ENCODE data around the gene GOLGA6A.

GOLGA6A gene

DNA sequence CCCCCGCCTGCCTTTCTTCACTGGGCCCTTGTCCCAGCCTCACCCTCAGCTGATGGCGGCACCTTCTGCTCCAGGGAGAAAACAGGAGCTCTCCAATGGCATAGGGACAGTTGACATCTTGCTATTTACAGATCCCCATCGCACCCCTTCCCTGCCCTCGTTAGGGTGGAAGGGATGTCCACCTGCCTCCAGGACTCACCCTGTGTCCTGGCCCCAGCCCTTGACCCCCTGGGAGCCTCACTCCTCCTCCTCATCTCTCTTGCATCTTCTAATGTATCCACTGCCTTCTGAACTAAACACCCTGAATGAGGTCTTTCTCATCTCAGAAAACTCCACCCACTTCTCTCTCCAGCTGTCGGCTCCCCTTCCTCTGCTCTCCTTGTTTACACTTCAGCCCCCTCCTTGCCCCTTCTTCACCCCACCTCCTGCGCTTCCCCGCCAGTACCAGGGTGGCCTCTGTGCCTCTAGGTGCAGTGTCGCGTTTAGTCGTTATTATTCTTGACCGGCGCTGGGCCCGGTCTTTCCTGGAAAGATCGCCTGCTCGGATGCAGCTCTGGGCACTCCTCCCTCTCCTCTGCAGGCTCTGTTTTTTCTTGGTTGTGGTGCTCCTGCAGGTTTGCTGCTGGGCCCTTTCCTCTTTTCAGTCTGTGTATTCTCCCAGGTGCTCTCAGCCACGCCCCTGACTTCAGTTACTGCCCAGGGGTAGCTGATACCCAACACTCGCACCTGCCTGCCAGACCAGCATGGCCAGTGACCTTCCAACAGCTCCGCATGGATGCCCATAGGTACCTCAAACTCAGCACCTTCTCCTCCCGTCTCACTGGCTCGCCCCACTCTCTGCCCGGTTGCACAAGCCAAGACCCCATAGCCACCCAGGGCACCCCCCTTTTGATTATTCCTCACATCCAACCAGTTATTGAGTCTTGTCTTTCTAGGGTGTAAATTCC lies 44.9 kb downstream of the GOLGA6A start:
- TF ChIP-seq CTCF (IDR thresholded peaks at IDR 0.05) = peak; percentile 22
- no peak for TF ChIP-seq ZFX (IDR thresholded peaks at IDR 0.05; ENCODE audit: borderline replicate concordance)

DNA sequence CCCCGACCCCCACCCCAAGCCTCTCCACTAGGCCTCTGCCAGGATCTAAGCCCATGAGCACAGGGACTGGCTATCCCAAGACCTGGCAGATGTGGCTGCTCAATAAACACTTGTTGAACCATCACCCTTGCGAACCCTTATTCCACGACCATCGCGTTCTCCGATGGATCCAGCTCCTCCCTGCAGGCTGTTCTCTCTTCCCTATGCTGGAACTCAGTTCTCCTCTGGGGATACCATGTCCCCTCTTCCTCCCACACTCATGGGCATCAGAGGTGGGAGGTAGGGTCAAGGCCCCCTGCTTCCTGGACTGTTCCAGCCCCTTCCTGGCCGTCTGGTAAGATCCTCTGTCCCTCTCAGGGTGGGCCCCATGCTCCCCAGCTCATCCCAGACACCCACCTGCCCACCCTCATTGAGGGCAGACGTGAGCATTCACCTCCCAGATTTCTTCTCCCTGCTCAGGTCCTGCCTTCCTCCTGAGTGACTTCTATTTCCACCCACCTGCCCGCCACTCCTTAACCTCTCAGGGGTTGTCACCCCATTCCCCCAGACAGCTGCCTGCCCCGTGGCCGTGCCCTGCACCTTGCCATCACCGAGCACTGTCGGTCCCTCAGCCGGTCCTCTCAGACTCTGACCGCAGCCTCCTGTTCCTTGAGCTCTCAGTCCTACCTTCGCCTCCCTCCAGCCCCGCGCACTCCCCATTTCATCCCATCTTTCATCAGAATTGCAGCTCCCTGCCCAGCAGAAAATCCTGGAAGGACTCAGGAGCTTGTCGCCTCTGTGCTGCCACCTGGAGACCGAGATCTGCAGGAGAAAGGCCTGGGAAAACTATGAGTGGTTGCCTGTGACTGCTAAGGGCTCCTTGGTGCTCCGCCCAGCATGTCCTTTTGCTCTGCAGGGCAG lies 45.8 kb downstream of the GOLGA6A start:
- H3K27ac ChIP-seq = no peak overlapping the region
- TF ChIP-seq ZFX (IDR thresholded peaks at IDR 0.05; ENCODE audit: borderline replicate concordance) (no peak), CTCF (IDR thresholded peaks at IDR 0.05) (peak; percentile 70)

More for the DNA sequence above, 44.9 kb downstream of the GOLGA6A start:
- H3K27ac ChIP-seq = no peak overlapping the region

- TF ChIP-seq CTCF (IDR thresholded peaks at IDR 0.05) = no peak
- TF ChIP-seq ZFX (IDR thresholded peaks at IDR 0.05; ENCODE audit: borderline replicate concordance) = no peak
- H3K27ac ChIP-seq = no peak overlapping the region
These were observed 47.0 kb downstream of the GOLGA6A start for GRCh38 chr15:74035121-74036017.

GRCh38 chr15:74034206-74034755 lies 48.1 kb downstream of the GOLGA6A start:
- H3K27ac ChIP-seq = no peak overlapping the region
- TF ChIP-seq CTCF (IDR thresholded peaks at IDR 0.05) = no peak
- TF ChIP-seq ZFX (IDR thresholded peaks at IDR 0.05; ENCODE audit: borderline replicate concordance) = no peak

GRCh38 chr15:74032606-74033561 lies 49.5 kb downstream of the GOLGA6A start:
- TF ChIP-seq ZFX (IDR thresholded peaks at IDR 0.05; ENCODE audit: borderline replicate concordance) (no peak), CTCF (IDR thresholded peaks at IDR 0.05) (no peak)
- H3K27ac ChIP-seq = no peak overlapping the region
